ENCODE data around the gene RBFOX1. TPM values are rescaled to one million over a fixed set of nuclear protein-coding genes. Genes with fewer than 3 reads are reported as not detected.
"Not testable (repeated sequence)": the region's sequence is repeated elsewhere in the genome, so short reads cannot be mapped to it uniquely, and the experiment has no call there.

The RBFOX1 gene
- total RNA-seq, 1 donor from 2014 or later: 68.4 TPM

DNA sequence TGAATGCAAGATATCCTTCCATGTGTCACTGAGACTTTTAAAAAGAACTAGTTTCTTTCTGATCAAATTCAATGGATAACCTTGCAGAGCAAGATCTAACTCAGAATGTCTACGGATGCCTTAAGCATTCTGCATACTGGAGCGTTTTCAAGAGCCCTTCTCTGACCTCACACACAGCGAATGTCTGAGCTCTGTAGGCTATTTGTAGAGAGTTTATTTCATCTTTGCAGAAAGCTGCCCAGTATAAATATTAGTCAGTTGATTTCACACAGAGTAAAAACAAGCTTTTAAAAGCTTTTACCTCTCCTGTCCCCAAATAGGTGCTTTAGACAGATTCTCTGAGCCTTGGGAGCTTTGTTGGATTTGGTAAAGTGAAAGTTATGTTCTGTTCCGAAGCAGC lies 165.0 kb downstream of the RBFOX1 start:
- no peak for DNase-seq (ENCODE audit: missing footprints)
- ATAC-seq: peak; percentile 49
- intact Hi-C loops (cut with DNase I): no loop called here

- ATAC-seq (no peak), DNase-seq (ENCODE audit: missing footprints) (no peak)
- intact Hi-C loops (cut with DNase I): no loop called here
These were observed 169.2 kb downstream of the RBFOX1 start for GRCh38 chr16:7501868-7502267.

DNA sequence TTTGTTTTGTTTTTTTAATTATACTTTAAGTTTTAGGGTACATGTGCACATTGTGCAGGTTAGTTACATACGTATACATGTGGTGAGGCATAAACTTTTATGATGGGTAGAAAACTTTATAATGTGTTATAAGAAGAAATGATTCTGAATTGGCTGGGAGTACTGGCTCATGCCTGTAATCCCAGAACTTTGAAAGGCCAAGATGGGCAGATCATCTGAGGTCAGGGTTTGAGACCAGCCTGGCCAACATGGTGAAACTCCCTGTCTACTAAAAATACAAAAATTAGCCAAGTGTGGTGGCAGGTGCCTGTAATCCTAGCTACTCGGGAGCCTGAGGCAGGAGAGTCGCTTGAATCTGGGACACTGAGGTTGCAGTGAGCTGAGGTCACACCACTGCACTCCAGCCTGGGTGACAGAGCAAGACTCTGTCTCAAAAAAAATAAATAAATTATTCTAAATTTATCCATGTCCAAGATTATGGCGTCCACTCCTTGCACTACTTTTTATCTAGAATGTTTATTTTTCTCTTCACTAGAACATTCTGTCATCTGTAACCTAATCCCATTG lies 170.0 kb downstream of the RBFOX1 start:
- intact Hi-C loops (cut with DNase I); DNase-seq (ENCODE audit: missing footprints): not testable (repeated sequence)
- peak; percentile 15 for ATAC-seq

GRCh38 chr16:7503666-7504065 lies 171.0 kb downstream of the RBFOX1 start:
- DNase-seq (ENCODE audit: missing footprints): no peak
- ATAC-seq: no peak
- intact Hi-C loops (cut with DNase I): no loop called here

DNA sequence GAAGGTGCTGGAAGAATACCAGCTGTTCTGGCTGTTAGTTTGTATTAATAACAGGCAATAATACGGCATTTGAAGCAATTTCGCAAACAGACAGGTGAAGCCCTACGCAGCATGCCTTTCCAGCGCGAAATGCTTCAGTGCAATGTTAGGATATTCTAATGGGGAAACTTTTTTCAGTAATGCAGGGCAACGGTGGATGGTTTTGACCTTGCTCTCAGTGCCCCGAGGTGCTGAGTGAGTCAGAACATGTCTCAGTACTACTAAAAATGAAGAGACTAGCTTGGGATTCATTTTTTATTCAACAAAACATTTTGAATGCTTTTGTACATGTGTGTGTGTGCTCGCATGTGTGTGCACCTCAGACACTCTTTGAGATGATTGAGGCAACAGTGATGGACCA lies 172.2 kb downstream of the RBFOX1 start:
- DNase-seq (ENCODE audit: missing footprints) (no peak), ATAC-seq (peak; percentile 48)
- intact Hi-C loops (cut with DNase I): no loop called here

DNA sequence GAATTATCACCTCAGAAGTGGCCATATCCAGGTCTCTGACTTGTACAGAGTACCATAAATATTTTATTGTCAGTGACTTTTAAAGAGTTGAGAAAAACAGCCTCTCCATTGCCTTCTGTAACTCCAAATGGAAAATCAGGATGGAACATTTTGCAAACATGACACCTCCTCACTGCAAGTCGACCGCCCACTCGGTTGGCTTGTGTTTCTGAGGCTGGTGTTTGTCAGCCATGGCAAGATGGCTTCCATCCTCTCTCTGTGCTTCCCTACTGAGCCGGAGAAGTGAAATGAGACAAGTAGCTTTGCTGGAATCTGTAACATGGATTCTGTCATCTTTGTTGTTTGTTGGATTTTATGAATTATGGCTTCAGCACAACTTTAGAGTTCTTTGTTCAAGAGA lies 172.8 kb downstream of the RBFOX1 start:
- ATAC-seq (no peak), DNase-seq (ENCODE audit: missing footprints) (no peak)
- intact Hi-C loops (cut with DNase I): no loop called here

DNA sequence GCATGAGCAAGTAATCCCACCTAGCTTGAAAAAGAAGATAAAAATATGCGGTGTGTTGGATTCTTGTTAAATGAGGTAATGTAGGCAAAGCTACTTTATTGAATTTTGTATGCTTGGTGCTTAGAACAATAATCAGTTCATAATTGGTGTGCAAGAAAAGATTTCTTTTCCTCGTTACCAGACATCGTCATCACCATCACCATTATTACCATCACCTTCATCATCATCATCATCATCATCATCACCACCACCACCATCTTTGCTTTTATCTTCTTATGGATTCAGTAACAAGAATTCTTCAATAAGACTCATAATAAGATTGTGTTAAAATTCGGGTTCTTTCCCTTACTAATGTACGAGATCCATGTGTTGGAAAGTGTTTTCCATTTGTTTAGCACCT lies 173.7 kb downstream of the RBFOX1 start:
- intact Hi-C loops (cut with DNase I): no loop called here
- DNase-seq (ENCODE audit: missing footprints) (no peak), ATAC-seq (no peak)

- intact Hi-C loops (cut with DNase I): no loop called here
- no peak for DNase-seq (ENCODE audit: missing footprints)
- no peak for ATAC-seq
These were observed 176.0 kb downstream of the RBFOX1 start for GRCh38 chr16:7508656-7509055.

DNA sequence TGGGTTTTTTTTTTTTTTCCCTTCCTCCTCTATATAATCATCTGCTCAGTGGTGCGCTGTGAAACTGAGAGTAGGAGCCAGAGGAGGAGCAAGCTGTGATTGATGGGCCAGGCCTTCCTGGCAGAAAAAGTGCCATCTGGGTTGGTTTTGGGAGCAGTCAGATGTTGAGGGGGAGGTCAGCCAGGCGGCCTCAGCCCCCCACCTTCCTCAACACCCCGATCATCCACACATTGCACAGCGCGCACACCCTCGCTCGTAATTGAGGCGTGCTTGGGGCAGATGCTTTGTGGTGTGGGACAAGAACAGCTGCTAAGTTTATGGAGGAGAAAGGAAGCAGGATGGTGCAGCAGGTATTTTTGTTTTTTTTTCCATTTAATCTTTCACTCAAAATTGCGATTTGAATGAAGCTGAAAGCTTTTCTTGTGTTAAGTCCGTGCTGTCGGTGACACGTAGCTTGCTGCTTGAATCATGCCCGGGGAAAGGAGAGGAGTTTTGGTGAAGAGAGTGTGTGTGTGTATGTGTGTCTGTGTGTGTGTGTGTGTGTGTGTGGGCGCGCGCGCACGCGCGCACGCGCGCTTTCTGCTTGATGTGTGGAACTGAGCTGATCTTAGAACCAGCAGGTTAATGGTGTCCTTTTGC lies 177.4 kb downstream of the RBFOX1 start:
- no peak for DNase-seq (ENCODE audit: missing footprints)
- ATAC-seq: no peak
- intact Hi-C loops (cut with DNase I): no loop called here

DNA sequence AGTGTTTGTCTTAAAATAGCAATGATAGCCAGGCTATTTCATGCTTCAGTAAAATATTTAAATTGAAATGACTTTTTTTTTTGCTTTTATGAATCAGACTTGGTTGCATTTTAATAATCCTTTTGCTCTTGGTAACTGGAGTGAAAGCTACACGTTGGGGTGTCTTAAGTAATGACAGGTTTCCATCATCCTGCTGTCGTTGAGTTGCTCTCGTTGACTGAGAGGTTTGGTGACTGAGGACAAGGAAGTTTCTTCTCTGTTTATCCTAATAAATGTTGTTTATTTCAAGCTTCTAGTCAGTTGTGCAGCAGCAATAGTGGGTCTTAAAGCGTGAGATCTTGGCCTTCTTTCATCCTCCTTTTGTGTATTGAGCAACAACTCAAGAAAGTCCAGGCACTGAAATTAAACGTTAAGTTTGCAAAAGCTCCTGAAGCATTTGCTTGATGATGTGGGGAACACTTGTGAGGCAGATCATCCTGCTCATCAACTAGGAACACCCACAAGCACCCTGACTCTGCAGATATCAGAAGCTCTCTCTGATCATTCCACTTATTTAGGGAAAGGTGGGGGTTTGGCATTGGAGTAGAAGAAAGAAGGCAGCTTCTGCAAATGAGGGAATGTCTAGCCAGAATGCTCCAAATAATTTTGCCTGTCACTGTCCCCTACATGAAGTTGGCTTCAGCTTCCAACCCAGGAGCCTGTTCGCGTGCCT lies 179.1 kb downstream of the RBFOX1 start:
- intact Hi-C loops (cut with DNase I): no loop called here
- no peak for ATAC-seq
- DNase-seq (ENCODE audit: missing footprints): no peak

GRCh38 chr16:7512503-7512902 lies 179.9 kb downstream of the RBFOX1 start:
- intact Hi-C loops (cut with DNase I): no loop called here
- ATAC-seq: no peak

DNA sequence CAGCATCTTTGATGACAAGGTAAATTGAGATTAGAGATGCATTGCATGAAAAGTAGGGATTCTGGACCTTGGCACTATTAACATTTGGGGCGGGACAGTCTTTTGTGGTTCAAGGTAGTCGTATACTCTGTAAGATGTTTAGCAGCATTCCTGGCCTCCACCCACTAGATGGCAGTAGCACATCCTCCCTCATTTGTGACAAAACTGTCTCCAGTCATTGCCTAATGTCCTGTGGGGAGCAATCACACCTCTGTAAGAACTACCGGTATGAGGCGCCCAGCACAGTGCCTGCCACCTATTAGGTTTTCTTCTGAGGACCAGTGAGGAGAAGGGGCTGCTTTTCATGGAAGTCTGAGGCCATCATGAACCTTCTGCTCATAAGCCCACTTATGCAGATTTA lies 180.8 kb downstream of the RBFOX1 start:
- no peak for DNase-seq (ENCODE audit: missing footprints)
- intact Hi-C loops (cut with DNase I): no loop called here
- no peak for ATAC-seq

More at GRCh38 chr16:7512503-7512902, 179.9 kb downstream of the RBFOX1 start:
- no peak for DNase-seq (ENCODE audit: missing footprints)

- DNase-seq (ENCODE audit: missing footprints) (no peak), ATAC-seq (no peak)
- intact Hi-C loops (cut with DNase I): no loop called here
These were observed 182.9 kb downstream of the RBFOX1 start for GRCh38 chr16:7515543-7515942.

DNA sequence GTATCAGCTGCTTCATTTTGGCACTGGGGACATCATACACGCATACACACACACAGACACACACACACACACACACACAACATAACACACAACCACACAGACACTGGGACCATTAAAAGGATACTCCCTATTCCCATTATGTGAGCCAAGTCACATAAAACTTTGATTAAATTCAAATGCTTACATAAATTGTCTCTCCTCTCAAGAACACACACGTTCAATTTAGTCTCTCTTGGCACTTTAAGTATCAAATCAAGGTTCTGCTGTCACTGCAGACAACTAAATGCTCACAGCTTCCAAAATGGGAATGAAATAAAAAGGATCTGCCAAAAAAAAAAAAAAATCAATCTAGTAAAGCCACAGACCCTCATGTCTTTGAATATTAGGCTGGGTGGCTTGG lies 184.9 kb downstream of the RBFOX1 start:
- no peak for ATAC-seq
- no peak for DNase-seq (ENCODE audit: missing footprints)
- intact Hi-C loops (cut with DNase I): no loop called here

DNA sequence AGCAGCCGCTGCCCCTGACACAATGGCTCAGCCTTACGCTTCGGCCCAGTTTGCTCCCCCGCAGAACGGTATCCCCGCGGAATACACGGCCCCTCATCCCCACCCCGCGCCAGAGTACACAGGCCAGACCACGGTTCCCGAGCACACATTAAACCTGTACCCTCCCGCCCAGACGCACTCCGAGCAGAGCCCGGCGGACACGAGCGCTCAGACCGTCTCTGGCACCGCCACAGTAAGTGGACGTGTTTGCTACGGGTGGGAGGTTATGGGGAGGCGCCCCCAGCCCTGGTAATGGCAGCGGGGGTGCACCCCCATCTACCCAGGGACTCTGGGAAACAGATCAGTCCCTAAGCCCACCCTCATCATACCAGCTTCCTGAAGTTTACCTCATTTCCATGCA lies 185.5 kb downstream of the RBFOX1 start:
- intact Hi-C loops (cut with DNase I): no loop called here
- DNase-seq (ENCODE audit: missing footprints) (peak; percentile 55), ATAC-seq (no peak)

DNA sequence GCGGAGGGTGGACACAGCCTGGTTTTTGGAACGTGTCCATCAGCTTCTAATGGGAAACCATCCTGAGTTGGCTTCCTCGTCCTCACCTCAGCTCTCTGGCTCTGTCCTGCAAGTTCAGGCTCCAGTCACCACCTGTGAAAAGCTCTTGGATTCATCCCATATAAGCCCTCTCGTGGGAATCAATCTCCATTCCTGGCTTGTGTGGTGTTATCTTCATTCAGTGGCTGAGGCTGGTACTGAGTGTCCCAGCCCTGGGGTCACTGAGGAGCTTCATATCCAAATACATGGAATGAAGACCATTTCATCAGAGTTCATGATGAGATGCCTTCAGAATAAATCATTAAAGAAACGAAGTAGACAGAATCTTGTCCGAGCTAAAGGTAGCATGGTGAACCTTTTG lies 189.2 kb downstream of the RBFOX1 start:
- no peak for DNase-seq (ENCODE audit: missing footprints)
- intact Hi-C loops (cut with DNase I): no loop called here
- no peak for ATAC-seq

GRCh38 chr16:7524419-7524818 lies 191.8 kb downstream of the RBFOX1 start:
- peak; percentile 59 for ATAC-seq
- intact Hi-C loops (cut with DNase I): no loop called here
- DNase-seq (ENCODE audit: missing footprints): no peak

DNA sequence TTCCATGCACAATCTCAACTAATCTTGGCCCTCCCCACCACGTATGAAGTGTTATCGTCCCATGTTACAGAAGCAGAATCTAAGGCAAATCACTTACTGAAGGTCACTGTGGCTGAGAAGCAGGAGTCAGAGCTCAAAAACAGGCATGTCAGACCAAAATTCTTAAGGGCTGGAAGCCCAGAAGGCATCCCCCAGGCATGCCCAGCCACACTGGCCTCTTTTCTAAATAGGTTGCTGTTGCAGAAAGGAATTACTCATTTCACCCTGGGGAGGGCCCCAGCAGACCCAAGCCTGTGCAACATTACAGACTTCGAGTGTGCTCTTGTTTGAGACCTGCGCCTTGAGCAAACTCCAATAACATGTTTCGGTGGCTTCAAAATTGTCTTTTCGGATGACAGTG lies 194.1 kb downstream of the RBFOX1 start:
- no peak for DNase-seq (ENCODE audit: missing footprints)
- ATAC-seq: no peak
- intact Hi-C loops (cut with DNase I): no loop called here

- intact Hi-C loops (cut with DNase I): no loop called here
- ATAC-seq (no peak), DNase-seq (ENCODE audit: missing footprints) (no peak)
These were observed 199.9 kb downstream of the RBFOX1 start for GRCh38 chr16:7532534-7532933.

- no peak for ATAC-seq
- no peak for DNase-seq (ENCODE audit: missing footprints)
- intact Hi-C loops (cut with DNase I): no loop called here
These were observed 202.1 kb downstream of the RBFOX1 start for GRCh38 chr16:7534749-7535148.

Data from Right ventricle myocardium inferior (tissue), 1 donor.